PFSK-1 (cell line): Measurements from ENCODE around the gene SAA4.

Experiments
- POLR2AphosphoS5 ChIP-seq: IDR thresholded peaks from 2 replicates; pipeline ENCODE4 v1.6.1; 2012; ENCODE audit warnings: low read depth, mild to moderate bottlenecking, control low read depth, low read length, moderate library complexity
- TAF1 ChIP-seq: IDR thresholded peaks from 2 replicates; pipeline ENCODE4 v1.6.1; 2012; ENCODE audit warnings: low read length, control low read depth, borderline replicate concordance; ENCODE audit not compliant: insufficient read depth

- TF ChIP-seq TAF1, result no peak
- TF ChIP-seq POLR2AphosphoS5, result no peak
Measured at GRCh38 chr11:18239655-18240054, 3.1 kb upstream of the SAA4 start.
